ENCODE data around the gene RAPGEF4.

Gene RAPGEF4

DNA sequence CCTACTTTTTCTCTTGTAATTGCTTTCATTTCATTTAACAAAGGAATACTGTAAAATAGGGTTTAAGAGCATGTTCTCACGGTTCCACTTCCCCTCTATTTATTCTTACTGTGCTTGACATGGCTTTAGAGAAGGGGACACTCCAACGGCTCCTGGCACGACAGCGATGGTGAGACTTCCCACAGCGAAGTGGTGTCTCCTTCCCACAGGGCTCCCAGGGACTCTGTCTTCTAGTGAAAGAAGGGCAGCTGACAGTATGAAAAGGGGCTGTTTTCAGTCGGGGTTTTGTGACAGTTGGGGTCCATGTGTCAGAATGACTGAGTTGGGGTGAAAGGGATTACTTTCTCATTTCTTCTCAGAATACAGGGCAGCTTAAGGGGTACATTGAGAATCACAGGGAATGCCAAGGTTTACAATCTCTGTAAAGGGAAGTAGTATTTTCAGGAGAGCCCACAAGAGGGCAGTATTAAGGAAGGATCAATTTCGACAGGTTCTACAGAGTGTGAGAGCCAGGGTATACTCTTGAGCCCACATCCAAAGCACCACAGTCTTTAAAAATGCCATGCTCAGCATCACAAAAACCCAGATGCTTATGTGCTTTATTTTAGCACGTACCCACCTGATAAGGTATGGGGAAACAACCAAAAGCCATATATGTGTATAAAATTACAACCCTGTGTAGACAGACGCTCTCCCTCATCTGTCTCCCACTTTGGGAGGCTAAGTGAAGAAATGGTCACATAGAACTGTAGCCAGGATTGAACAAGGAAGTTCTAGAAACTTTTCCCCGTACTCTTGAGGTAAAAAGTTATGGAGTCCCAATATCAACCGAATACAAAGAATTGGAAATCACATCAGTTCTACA, 31.3 kb upstream of the RAPGEF4 start:
- Histone ChIP-seq H3K4me3 (no peak overlapping the region), H3K9me3 (ENCODE audit: low read depth, low read length) (no peaks in the 10 kb centered on the region), H3K9ac (ENCODE audit: insufficient read length) (no peak overlapping the region), H3K27ac (no peak overlapping the region), H3K36me3 (ENCODE audit: insufficient read depth, low read length) (no peaks in the 10 kb centered on the region)
- DNase-seq (ENCODE audit: low read depth, low spot score): no peak
- TF ChIP-seq EZH2 (IDR thresholded peaks at IDR 0.05) (no peak), FOXP2 (optimal IDR thresholded peaks at IDR 0.05; ENCODE audit: control extremely low read depth, extremely low read length, insufficient read depth) (no peak), POLR2AphosphoS5 (IDR thresholded peaks at IDR 0.05; ENCODE audit: borderline replicate concordance, low read depth, low read length) (no peak)

DNA sequence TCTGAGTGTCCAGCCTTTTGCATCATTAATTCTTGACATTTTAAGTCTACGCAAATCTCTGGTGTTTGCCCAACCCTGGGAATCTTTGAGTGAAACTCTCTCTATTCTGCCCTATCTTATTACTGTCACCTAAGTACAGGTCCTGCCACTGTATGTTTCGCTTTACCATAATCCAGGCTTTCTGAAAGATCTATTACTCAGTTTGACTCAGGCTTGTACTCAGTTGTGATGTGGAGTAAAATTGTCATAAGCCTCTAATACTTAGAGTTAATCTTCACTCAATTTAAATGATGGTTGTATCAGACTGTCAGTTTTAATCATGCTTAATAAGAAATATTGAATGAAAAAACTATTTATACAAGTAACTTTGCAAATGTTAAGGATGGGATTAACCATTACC, 30.3 kb upstream of the RAPGEF4 start:
- Histone ChIP-seq H3K9me3 (ENCODE audit: low read depth, low read length) (no peaks in the 10 kb centered on the region), H3K27ac (no peak overlapping the region), H3K9ac (ENCODE audit: insufficient read length) (no peak overlapping the region), H3K4me3 (no peak overlapping the region), H3K36me3 (ENCODE audit: insufficient read depth, low read length) (no peaks in the 10 kb centered on the region)
- no peak for DNase-seq (ENCODE audit: low read depth, low spot score)
- TF ChIP-seq POLR2AphosphoS5 (IDR thresholded peaks at IDR 0.05; ENCODE audit: borderline replicate concordance, low read depth, low read length) (no peak), EZH2 (IDR thresholded peaks at IDR 0.05) (no peak), FOXP2 (optimal IDR thresholded peaks at IDR 0.05; ENCODE audit: control extremely low read depth, extremely low read length, insufficient read depth) (no peak)

DNA sequence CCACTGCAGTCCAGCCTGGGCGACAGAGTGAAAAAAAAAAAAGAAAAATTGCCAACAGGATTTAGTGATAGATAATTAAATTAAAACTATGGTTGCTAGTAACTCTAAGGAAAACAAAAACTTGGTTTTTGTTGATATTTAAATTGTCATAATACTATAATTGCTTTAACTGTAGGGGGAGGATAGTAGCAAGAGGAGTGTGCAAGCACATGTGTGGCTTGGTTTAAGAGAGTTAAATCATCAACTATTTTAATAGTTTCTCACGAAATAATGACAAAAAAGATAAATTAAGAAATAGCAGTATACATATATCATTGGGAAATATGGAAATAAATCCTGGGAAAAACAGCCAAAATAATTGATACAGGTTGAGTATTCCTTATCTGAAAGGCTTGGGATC, 27.4 kb upstream of the RAPGEF4 start:
- no peaks in the 10 kb centered on the region for H3K36me3 ChIP-seq (ENCODE audit: insufficient read depth, low read length)
- no peak for TF ChIP-seq FOXP2 (optimal IDR thresholded peaks at IDR 0.05; ENCODE audit: control extremely low read depth, extremely low read length, insufficient read depth)
- H3K9me3 ChIP-seq (ENCODE audit: low read depth, low read length): no peaks in the 10 kb centered on the region
- DNase-seq (ENCODE audit: low read depth, low spot score): no peak
- H3K9ac ChIP-seq (ENCODE audit: insufficient read length): no peak overlapping the region
- H3K4me3 ChIP-seq: no peak overlapping the region
- no peak overlapping the region for H3K27ac ChIP-seq

DNA sequence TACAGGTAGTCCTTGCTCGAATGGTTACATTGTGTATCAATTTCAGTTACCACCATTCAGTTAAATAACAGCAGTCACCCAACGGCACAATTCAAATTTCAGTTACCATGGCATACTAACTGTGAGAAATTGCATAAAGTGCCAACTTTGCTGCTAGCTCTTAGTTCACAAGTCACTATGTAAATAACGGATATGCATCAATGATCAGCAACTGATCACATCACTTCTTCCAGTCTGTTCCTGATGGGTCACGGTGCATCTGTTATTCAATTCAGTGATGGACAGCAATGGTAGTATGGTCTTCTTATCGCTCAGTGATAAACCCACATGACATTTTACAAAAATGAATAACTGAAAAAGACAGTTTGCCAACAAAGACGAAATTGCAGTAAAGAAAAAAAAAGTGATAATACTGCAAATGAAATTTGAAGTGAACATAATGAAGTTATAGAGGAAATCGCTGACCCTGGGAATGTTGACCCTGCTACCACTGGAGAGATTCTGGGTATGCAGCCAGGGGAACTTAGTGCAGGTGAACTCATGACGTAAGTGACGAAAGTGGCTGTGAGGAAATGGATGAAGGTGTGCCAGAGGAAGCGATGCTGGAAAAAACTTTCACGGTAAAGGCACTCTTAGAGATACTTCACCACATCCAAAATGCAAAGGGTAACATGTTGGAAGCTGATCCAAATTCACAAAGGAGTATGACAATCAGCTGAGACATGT, 25.9 kb upstream of the RAPGEF4 start:
- H3K9ac ChIP-seq (ENCODE audit: insufficient read length): no peak overlapping the region
- H3K4me3 ChIP-seq: no peak overlapping the region
- no peak overlapping the region for H3K27ac ChIP-seq
- no peak for DNase-seq (ENCODE audit: low read depth, low spot score)
- H3K36me3 ChIP-seq (ENCODE audit: insufficient read depth, low read length): no peaks in the 10 kb centered on the region
- no peaks in the 10 kb centered on the region for H3K9me3 ChIP-seq (ENCODE audit: low read depth, low read length)
- no peak for TF ChIP-seq POLR2AphosphoS5 (IDR thresholded peaks at IDR 0.05; ENCODE audit: borderline replicate concordance, low read depth, low read length)
- TF ChIP-seq EZH2 (IDR thresholded peaks at IDR 0.05): no peak

DNA sequence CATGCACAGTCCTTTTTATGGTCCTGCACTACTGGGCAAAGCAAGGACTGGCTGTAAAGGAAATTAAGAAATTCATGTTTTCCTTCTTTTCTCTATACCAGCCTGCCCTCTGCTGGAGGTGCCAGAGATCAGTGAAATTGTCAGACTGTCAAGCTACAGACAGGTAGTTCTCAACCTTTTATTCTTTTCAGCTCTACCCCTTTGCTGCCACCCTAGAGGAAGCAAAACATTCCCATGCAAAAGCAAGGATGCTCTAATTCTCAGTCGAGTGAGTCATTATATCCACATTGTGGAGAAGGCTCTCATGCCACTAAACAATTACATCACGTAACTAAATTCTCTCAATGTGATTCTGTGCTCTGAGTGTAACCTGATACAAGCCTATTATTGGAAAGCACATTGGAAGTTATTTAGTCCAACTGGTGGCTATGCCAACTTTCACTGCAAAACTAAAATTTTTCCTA, 25.0 kb upstream of the RAPGEF4 start:
- Histone ChIP-seq H3K9me3 (ENCODE audit: low read depth, low read length) (no peaks in the 10 kb centered on the region), H3K9ac (ENCODE audit: insufficient read length) (no peak overlapping the region), H3K36me3 (ENCODE audit: insufficient read depth, low read length) (no peaks in the 10 kb centered on the region), H3K27ac (no peak overlapping the region), H3K4me3 (no peak overlapping the region)
- TF ChIP-seq EZH2 (IDR thresholded peaks at IDR 0.05) (no peak), FOXP2 (optimal IDR thresholded peaks at IDR 0.05; ENCODE audit: control extremely low read depth, extremely low read length, insufficient read depth) (no peak)
- DNase-seq (ENCODE audit: low read depth, low spot score): no peak

DNA sequence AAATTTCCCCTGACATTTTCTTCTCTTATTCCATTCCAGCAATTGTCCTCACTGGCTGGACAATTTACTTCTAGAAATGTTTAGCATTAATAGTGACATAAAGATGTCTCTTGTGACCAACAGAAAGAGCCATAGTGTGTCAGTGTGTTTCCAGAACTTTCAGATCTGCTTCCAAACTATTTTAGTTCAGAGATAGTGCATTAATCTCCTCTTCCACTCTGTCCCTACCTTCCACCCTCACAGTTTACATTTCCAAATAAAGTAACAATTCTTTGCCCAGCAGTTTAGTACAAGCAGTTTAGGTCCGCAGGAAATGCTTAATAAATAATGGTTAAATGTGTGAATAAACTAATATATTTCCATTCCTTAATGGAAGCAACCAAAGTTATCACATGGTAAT, 24.5 kb upstream of the RAPGEF4 start:
- Histone ChIP-seq H3K27ac (no peak overlapping the region), H3K9ac (ENCODE audit: insufficient read length) (no peak overlapping the region), H3K36me3 (ENCODE audit: insufficient read depth, low read length) (no peaks in the 10 kb centered on the region), H3K9me3 (ENCODE audit: low read depth, low read length) (no peaks in the 10 kb centered on the region), H3K4me3 (no peak overlapping the region)
- no peak for DNase-seq (ENCODE audit: low read depth, low spot score)
- no peak for TF ChIP-seq EZH2 (IDR thresholded peaks at IDR 0.05)
- no peak for TF ChIP-seq FOXP2 (optimal IDR thresholded peaks at IDR 0.05; ENCODE audit: control extremely low read depth, extremely low read length, insufficient read depth)
- no peak for TF ChIP-seq POLR2AphosphoS5 (IDR thresholded peaks at IDR 0.05; ENCODE audit: borderline replicate concordance, low read depth, low read length)

DNA sequence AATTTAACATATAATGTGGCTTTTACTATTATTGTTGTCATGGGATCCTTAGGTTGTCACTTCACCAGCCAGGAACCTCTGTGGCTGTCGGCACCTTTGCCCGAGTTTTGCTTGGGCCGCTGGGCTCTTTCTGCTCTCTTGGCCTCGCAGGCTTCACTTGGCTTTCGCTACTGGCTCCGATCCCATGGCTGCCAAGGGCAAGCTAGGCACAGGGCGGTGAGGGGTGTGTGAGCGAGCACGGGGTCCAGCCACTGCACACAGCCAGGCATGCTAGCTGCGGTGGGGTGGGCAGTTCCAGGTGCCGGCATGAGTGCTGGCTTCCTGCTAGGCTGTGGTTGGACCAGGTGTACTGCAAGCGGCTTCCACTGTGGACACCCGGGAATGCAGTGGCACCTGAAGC, 23.4 kb upstream of the RAPGEF4 start:
- H3K27ac ChIP-seq: no peak overlapping the region
- H3K4me3 ChIP-seq: no peak overlapping the region
- no peaks in the 10 kb centered on the region for H3K9me3 ChIP-seq (ENCODE audit: low read depth, low read length)
- no peak for DNase-seq (ENCODE audit: low read depth, low spot score)
- TF ChIP-seq FOXP2 (optimal IDR thresholded peaks at IDR 0.05; ENCODE audit: control extremely low read depth, extremely low read length, insufficient read depth) (no peak), EZH2 (IDR thresholded peaks at IDR 0.05) (no peak), POLR2AphosphoS5 (IDR thresholded peaks at IDR 0.05; ENCODE audit: borderline replicate concordance, low read depth, low read length) (no peak)
- no peaks in the 10 kb centered on the region for H3K36me3 ChIP-seq (ENCODE audit: insufficient read depth, low read length)
- no peak overlapping the region for H3K9ac ChIP-seq (ENCODE audit: insufficient read length)

DNA sequence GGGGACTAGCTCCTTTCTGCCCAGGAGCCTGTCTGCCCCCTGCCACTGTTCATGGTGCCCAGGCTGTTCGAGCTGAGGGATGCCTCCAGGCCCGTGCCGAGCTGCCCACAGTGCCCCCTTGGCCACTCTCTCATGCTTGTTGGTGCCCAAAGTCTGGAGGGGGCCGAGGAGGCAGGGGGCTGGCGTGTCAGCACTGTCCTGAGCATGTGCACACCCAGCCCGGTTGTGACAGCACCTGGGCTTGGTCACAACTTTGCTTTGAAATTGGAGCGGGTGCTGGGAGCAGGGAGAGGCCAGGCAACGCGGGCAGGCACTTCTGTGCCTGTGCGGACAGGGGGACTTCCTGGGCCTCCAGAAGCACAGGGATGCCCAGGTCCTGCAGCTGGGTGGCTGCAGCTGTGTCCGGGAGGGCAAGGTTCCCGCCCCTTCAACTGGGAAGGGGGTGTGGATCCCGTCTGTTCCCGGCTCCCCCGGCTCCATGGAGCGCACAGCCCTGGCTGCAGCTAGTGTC, 22.2 kb upstream of the RAPGEF4 start:
- no peak overlapping the region for H3K4me3 ChIP-seq
- TF ChIP-seq EZH2 (IDR thresholded peaks at IDR 0.05): no peak
- no peak for TF ChIP-seq FOXP2 (optimal IDR thresholded peaks at IDR 0.05; ENCODE audit: control extremely low read depth, extremely low read length, insufficient read depth)
- no peak for TF ChIP-seq POLR2AphosphoS5 (IDR thresholded peaks at IDR 0.05; ENCODE audit: borderline replicate concordance, low read depth, low read length)
- DNase-seq (ENCODE audit: low read depth, low spot score): no peak
- no peaks in the 10 kb centered on the region for H3K36me3 ChIP-seq (ENCODE audit: insufficient read depth, low read length)
- no peak overlapping the region for H3K9ac ChIP-seq (ENCODE audit: insufficient read length)
- H3K27ac ChIP-seq: no peak overlapping the region
- no peaks in the 10 kb centered on the region for H3K9me3 ChIP-seq (ENCODE audit: low read depth, low read length)

Measured in SK-N-MC (cell line).